ENCODE data around the gene NDST3.

DNA sequence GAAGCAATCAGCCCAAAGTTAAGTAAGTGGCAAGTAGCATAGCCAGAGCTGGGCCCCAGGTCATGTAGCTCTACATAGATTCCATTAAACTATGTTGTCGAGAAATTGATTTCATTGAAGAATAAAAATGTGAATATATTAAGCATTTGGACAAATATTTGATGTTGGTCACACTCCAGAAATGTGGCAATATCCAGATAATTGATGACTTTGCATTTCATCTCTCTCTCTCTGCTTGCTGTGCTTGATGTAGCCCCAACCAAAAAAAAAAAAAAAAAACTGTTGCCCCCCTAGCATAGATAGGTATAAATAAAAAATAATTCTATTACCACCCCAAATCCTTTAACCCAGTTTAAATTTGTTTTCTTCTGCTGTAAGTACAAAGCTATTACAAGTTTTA, 7.5 kb upstream of the NDST3 start:
- TF ChIP-seq, protein P1, sequence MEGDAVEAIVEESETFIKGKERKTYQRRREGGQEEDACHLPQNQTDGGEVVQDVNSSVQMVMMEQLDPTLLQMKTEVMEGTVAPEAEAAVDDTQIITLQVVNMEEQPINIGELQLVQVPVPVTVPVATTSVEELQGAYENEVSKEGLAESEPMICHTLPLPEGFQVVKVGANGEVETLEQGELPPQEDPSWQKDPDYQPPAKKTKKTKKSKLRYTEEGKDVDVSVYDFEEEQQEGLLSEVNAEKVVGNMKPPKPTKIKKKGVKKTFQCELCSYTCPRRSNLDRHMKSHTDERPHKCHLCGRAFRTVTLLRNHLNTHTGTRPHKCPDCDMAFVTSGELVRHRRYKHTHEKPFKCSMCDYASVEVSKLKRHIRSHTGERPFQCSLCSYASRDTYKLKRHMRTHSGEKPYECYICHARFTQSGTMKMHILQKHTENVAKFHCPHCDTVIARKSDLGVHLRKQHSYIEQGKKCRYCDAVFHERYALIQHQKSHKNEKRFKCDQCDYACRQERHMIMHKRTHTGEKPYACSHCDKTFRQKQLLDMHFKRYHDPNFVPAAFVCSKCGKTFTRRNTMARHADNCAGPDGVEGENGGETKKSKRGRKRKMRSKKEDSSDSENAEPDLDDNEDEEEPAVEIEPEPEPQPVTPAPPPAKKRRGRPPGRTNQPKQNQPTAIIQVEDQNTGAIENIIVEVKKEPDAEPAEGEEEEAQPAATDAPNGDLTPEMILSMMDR (IDR thresholded peaks at IDR 0.05; ENCODE audit: borderline replicate concordance, extremely low read depth, low read length, poor library complexity, severe bottlenecking) = no peak
- no peak for TF ChIP-seq EZH2 (IDR thresholded peaks at IDR 0.05; ENCODE audit: borderline replicate concordance, low read depth, low read length, severe bottlenecking)

Measured in DND-41 (cell line).